OCI-LY3 (cell line): ENCODE data around the gene TIGD3.

Experiments
- H2AFZ ChIP-seq: fragments of 200-600, 300-600 bp; shearing (Covaris generic); 2 replicates; pipeline ENCODE4 v1.6.0; 2014; ENCODE audit warnings: antibody characterized with exemption, low read depth, low read length
- H3K27ac ChIP-seq: fragments of 200-600, 300-600 bp; sonication (generic); 2 replicates; pipeline ENCODE4 v1.5.1; 2014; ENCODE audit warnings: mild to moderate bottlenecking, low read length, moderate library complexity, mixed read lengths
- H3K27me3 ChIP-seq: fragments of 200-600, 300-600 bp; sonication (generic); 2 replicates; pipeline ENCODE4 v1.6.1; 2014; ENCODE audit warnings: low read depth, low read length, mixed read lengths
- H3K36me3 ChIP-seq: fragments of 200-600, 300-600 bp; sonication (generic); replicated peaks from 2 replicates; pipeline ENCODE3; 2014; ENCODE audit warnings: low read depth, low read length, mixed read lengths
- H3K4me1 ChIP-seq: fragments of 300-600, 200-600 bp; sonication (generic); 2 replicates; pipeline ENCODE4 v1.6.1; 2014; ENCODE audit warnings: low read length, mixed read lengths
- H3K4me2 ChIP-seq: fragments of 200-600, 300-600 bp; sonication (generic); 2 replicates; pipeline ENCODE4 v1.6.1; 2014; ENCODE audit warnings: low read length, mixed read lengths
- H3K4me3 ChIP-seq: fragments of 300-600, 200-600 bp; sonication (generic); 2 replicates; pipeline ENCODE4 v1.5.1; 2014; ENCODE audit warnings: antibody characterized with exemption, mild to moderate bottlenecking, low read length, moderate library complexity
- H3K79me2 ChIP-seq: fragments of 300-600, 200-600 bp; shearing (Covaris generic); 2 replicates; pipeline ENCODE4 v1.6.1; 2014; ENCODE audit warnings: mild to moderate bottlenecking, low read length, mixed read lengths
- H3K9ac ChIP-seq: fragments of 300-600, 200-600 bp; shearing (Covaris generic); 2 replicates; pipeline ENCODE4 v1.6.0; 2014; ENCODE audit warnings: mild to moderate bottlenecking, low read length, moderate library complexity
- H3K9me3 ChIP-seq: fragments of 200-600, 300-600 bp; shearing (Covaris generic); 2 replicates; pipeline ENCODE4 v1.6.1; 2014; ENCODE audit warnings: low read length, mixed read lengths; ENCODE audit not compliant: insufficient read depth
- H4K20me1 ChIP-seq: fragments of 200-600, 300-600 bp; sonication (generic); 2 replicates; pipeline ENCODE4 v1.6.1; 2016; ENCODE audit warnings: low read length, mixed read lengths; ENCODE audit not compliant: insufficient read depth
- EZH2phosphoT487 ChIP-seq: fragments of 200-600 bp; shearing (Covaris generic); IDR thresholded peaks from 2 replicates; pipeline ENCODE4 v1.6.1; 2018; ENCODE audit warnings: antibody characterized with exemption, mixed run types, low read depth
- TF ChIP-seq, protein P1 (sequence below): fragments of 200-600, 300-600 bp; sonication (generic); IDR thresholded peaks from 2 replicates; pipeline ENCODE4 v1.5.1; 2014; ENCODE audit warnings: antibody characterized with exemption, low read length, low read depth

TIGD3 gene

DNA sequence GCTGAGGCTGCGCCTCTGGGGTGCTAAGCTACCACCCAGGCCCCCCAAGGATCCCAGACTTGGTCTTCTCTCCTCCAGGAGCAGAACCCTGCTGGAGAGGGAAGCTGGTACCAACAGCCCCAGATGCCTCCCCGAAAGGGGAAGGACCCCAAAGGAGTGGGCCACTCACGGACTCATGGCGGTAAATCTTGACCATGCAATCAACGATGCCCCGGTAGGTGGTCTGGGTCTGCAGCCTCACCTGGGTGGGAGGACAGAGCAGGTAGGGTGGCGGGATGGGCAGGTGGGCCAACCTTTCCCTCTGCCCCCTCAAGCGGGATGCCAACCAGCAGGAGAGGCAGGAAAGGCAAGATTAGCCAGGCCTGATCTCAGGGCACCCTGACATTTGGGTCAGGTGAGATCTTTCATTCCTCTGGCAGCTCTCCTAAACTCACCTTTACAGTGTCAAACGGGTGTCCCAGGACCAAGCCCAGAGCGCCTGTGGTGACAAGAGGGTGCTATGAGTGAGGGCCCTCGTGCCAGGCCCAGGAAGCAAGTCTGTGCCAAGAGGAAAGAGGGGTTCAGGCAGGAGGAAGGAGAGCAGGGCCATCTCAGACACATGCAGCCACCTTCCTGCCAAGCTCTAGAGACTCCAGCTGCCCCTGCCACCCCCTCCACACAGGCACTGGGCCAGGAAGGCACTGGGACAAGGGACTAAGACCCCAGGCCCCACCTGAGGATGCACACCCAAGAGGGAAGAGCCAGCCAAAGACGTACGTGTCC lies 25.3 kb downstream of the TIGD3 start:
- Histone ChIP-seq H3K9ac (no peak overlapping the region), H3K4me3 (no peak overlapping the region)
- TF ChIP-seq EZH2phosphoT487: no peak
- TF ChIP-seq, protein P1, sequence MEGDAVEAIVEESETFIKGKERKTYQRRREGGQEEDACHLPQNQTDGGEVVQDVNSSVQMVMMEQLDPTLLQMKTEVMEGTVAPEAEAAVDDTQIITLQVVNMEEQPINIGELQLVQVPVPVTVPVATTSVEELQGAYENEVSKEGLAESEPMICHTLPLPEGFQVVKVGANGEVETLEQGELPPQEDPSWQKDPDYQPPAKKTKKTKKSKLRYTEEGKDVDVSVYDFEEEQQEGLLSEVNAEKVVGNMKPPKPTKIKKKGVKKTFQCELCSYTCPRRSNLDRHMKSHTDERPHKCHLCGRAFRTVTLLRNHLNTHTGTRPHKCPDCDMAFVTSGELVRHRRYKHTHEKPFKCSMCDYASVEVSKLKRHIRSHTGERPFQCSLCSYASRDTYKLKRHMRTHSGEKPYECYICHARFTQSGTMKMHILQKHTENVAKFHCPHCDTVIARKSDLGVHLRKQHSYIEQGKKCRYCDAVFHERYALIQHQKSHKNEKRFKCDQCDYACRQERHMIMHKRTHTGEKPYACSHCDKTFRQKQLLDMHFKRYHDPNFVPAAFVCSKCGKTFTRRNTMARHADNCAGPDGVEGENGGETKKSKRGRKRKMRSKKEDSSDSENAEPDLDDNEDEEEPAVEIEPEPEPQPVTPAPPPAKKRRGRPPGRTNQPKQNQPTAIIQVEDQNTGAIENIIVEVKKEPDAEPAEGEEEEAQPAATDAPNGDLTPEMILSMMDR: no peak

DNA sequence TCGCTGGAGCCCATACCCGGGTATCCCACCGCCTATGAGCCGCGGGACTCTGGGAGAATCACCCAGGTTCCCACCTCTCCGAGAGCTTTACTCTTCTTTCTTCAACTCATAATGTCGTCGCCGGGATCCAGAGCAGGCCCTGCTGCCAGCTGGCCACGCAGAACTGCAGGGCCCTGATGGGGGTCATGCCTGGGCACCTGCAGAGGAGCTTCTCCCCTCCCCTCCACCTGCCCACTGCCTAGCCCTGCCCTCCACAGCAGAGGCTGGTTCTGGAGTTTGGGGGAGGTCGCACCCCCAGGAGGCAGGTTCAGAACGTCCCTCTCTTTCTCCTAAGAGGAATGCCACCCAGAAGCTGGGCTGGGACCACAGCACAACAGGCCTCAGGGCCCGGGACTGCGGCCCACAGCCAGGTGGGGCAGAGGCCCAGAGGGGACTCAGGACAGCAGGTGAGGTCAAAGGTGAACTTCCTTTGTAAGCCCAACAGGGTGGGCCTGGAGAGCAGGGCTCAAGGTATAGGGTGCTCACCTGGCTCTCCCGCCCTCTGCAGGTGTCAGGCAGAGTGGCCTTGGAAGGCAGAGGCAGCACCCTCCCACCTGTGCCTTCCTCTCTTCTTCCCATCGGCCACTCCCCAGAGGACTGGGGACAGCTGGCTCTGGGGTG lies 26.0 kb downstream of the TIGD3 start:
- Histone ChIP-seq H3K27ac (no peak overlapping the region), H3K4me3 (no peak overlapping the region), H3K27me3 (no peaks in the 10 kb centered on the region), H3K4me1 (peaks cover 46% of the 10 kb centered on the region), H3K9ac (no peak overlapping the region), H2AFZ (no peak overlapping the region), H3K9me3 (no peaks in the 10 kb centered on the region), H3K36me3 (no peaks in the 10 kb centered on the region), H4K20me1 (no peaks in the 10 kb centered on the region), H3K79me2 (no peaks in the 10 kb centered on the region; the same call in 1 of the 2 replicates), H3K4me2 (peak overlapping the region; percentile 96)
- TF ChIP-seq, protein P1: no peak
- TF ChIP-seq EZH2phosphoT487: no peak

More for the DNA sequence above, 25.3 kb downstream of the TIGD3 start:
- Histone ChIP-seq H3K9me3 (no peaks in the 10 kb centered on the region), H4K20me1 (no peaks in the 10 kb centered on the region), H3K36me3 (no peaks in the 10 kb centered on the region), H2AFZ (no peak overlapping the region), H3K27ac (no peak overlapping the region), H3K4me2 (no peak overlapping the region), H3K4me1 (peaks cover 46% of the 10 kb centered on the region), H3K27me3 (no peaks in the 10 kb centered on the region), H3K79me2 (no peaks in the 10 kb centered on the region; the same call in 1 of the 2 replicates)

DNA sequence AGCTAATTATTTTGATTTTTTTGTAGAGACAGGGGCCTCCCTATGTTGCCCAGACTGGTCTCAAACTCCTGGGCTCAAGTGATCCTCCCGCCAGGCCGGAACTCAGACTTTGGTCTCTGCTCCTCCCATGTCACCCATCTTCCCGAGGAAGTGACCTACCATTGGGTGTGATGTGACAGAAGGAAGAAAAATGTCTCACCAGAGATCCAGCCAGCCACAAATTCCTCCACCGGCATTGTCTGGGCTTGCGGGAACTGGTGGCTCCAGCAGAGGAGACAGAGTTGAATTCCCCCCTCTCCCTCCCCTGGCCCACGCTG lies 27.1 kb downstream of the TIGD3 start:
- TF ChIP-seq, protein P1: no peak
- TF ChIP-seq EZH2phosphoT487: no peak
- Histone ChIP-seq H3K27ac (peak overlapping the region; percentile 82), H3K4me3 (peak overlapping the region; percentile 76), H3K36me3 (no peaks in the 10 kb centered on the region), H3K4me2 (peak overlapping the region; percentile 96), H3K79me2 (peaks cover under 1% of the 10 kb centered on the region; the same call in 1 of the 2 replicates), H3K4me1 (peaks cover 50% of the 10 kb centered on the region), H3K27me3 (no peaks in the 10 kb centered on the region), H3K9me3 (no peaks in the 10 kb centered on the region), H2AFZ (peak overlapping the region; percentile 69), H4K20me1 (no peaks in the 10 kb centered on the region), H3K9ac (peak overlapping the region; percentile 75)

DNA sequence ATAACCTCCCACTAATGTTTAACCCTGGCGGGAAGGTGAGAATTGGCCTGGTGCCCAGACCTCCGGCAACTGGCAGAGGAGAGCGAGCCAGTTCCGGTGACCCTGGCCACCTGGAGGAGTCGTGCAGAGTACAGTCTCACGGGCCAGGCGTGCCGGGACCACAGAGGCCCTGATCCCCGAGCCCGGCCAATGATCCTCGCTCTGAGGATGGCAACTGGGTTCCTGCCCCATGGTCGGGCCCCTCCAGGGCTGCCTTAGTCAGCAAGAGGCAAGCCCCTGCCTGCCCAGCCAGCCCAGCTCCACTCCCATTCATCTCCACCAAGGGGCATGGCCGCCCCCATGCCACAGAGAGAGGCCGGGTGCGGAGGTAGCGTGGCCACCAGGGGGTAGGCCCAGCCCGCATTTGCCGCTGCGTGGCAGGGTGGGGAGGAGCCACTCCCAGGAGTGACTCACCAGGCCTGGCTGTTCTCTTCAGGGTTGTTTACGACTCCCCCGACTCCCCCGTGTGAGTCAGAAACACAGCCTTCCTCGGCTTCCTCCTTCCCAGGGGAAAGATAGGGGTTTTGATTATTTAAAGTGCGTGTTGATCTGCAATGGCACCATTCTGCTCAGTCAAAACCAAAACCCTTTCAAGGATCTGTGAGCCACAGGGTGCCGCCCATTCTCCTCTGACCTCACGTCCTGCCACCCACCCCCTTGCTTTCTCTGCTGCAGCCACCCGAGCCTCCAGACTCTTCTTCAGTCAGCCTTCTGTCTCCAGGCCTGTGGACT lies 27.7 kb downstream of the TIGD3 start, which contains the start of gene SLC25A45:
Gene SLC25A45 (minus strand): TSS at position 614 of the 771 bp plus-strand sequence. CDS start 695 bp downstream, outside the sequence.
- Histone ChIP-seq H3K27ac (peak within 1 kb of the TSS; percentile 82), H3K79me2 (peaks cover 4% of the 10 kb centered on the region), H3K9ac (peak within 1 kb of the TSS; percentile 75), H4K20me1 (no peaks in the 10 kb centered on the region), H2AFZ (peak within 1 kb of the TSS; percentile 69), H3K4me3 (peak within 1 kb of the TSS; percentile 76), H3K27me3 (no peaks in the 10 kb centered on the region), H3K4me2 (peak within 1 kb of the TSS; percentile 96), H3K36me3 (no peaks in the 10 kb centered on the region), H3K4me1 (peaks cover 51% of the 10 kb centered on the region), H3K9me3 (no peaks in the 10 kb centered on the region)
- TF ChIP-seq, protein P1: peak; percentile 90
- TF ChIP-seq EZH2phosphoT487: no peak
